Measurements from ENCODE around the gene KCNQ2. TPM values are rescaled to one million over a fixed set of nuclear protein-coding genes. Genes with fewer than 3 reads are reported as not detected.

Gene KCNQ2
- total RNA-seq, 1 experiment from 2014 or later, result 86.5 TPM

GRCh38 chr20:63352811-63353221, 119.6 kb downstream of the KCNQ2 start (continued):
- TF ChIP-seq FOSL1 (IDR thresholded peaks at IDR 0.05; ENCODE audit: low read depth), result no peak
- TF ChIP-seq MAX (IDR thresholded peaks at IDR 0.05), result no peak

GRCh38 chr20:63351811-63352591, 120.5 kb downstream of the KCNQ2 start:
- H2AFZ ChIP-seq (ENCODE audit: low read depth, low read length, poor library complexity, severe bottlenecking), result no peak overlapping the region
- H3K27me3 ChIP-seq (ENCODE audit: insufficient read depth, low read length), result no peaks in the 10 kb centered on the region
- BruUV-seq (replicated peaks), result no TSS peak
- ChIA-PET CTCF (no interaction called here), POLR2A (no interaction called here), RAD21 (ENCODE audit: low non-redundant PET in 1 of 2, low total read pairs in 2 of 2, uncharacterized antibody in 2 of 2, unreplicated experiment in 2 of 2) (no interaction called here)
- no peaks in the 10 kb centered on the region for H3K4me1 ChIP-seq (ENCODE audit: control insufficient read depth in 1 of 2, insufficient read depth in 2 of 2, low read length in 2 of 2)
- H3K36me3 ChIP-seq (ENCODE audit: control insufficient read depth in 1 of 2, insufficient read depth in 2 of 2, low read length in 2 of 2), result no peaks in the 10 kb centered on the region
- H3K27ac ChIP-seq (ENCODE audit: low read depth, low read length), result no peak overlapping the region; the same call in 1 of the 2 replicates
- no peaks in the 10 kb centered on the region for H3K9me2 ChIP-seq (ENCODE audit: insufficient read depth)
- H3K4me3 ChIP-seq (replicated peaks in 1 of 2; ENCODE audit: low read depth in 1 of 2, low read length in 2 of 2), result no peak overlapping the region
- DNase-seq (ENCODE audit: low read depth, low spot score), result no peak
- intact Hi-C loops (cut with micrococcal nuclease), result no loop called here
- no peaks in the 10 kb centered on the region for H3K79me2 ChIP-seq (ENCODE audit: insufficient read depth, low read length)
- peaks cover 0 to 6% of the 10 kb centered on the region in 2 experiments; a peak in 1 of 4 replicates for H3K9me3 ChIP-seq (ENCODE audit: control insufficient read depth in 1 of 2, insufficient read depth in 1 of 2, low read depth in 1 of 2, low read length in 2 of 2)
- ATAC-seq, result no peak
- TF ChIP-seq POLR2AphosphoS5 (IDR thresholded peaks at IDR 0.05; ENCODE audit: low read depth, low read length) (no peak), YY1 (IDR thresholded peaks at IDR 0.05; ENCODE audit: extremely low read depth, insufficient replicate concordance, low read depth, low read length) (no peak), MAX (IDR thresholded peaks at IDR 0.05) (no peak), ZBTB33 (IDR thresholded peaks at IDR 0.05; ENCODE audit: extremely low read depth, insufficient replicate concordance, low read length) (no peak), TCF7L2 (IDR thresholded peaks at IDR 0.05; ENCODE audit: borderline replicate concordance, extremely low read depth, insufficient read depth, insufficient read length) (no peak), SP1 (IDR thresholded peaks at IDR 0.05; ENCODE audit: low read depth) (no peak), SRF (IDR thresholded peaks at IDR 0.05; ENCODE audit: low read depth) (no peak), EZH2 (IDR thresholded peaks at IDR 0.05) (no peak), FOSL1 (IDR thresholded peaks at IDR 0.05; ENCODE audit: low read depth) (no peak), SIN3A (IDR thresholded peaks at IDR 0.05; ENCODE audit: low read depth) (no peak), CTCF (IDR thresholded peaks at IDR 0.05 in 2 of 3, conservative IDR thresholded peaks at IDR 0.05 in 1 of 3; ENCODE audit: borderline replicate concordance in 1 of 3, insufficient read depth in 1 of 3, low read depth in 2 of 3, low read length in 2 of 3) (no peak), ATF3 (IDR thresholded peaks at IDR 0.05) (no peak), ZNF274 (IDR thresholded peaks at IDR 0.05; ENCODE audit: low read depth, low read length) (no peak)
- no peak overlapping the region for H3K9ac ChIP-seq (ENCODE audit: low read length)
- H3K4me2 ChIP-seq (ENCODE audit: low read length), result no peak overlapping the region
- no peaks in the 10 kb centered on the region for H4K20me1 ChIP-seq (ENCODE audit: insufficient read depth)

Data from HCT116 (cell line).